Upper lobe of left lung (tissue), 4 donors: ENCODE measurements around the gene AOC2.

ENCODE experiments used
- CTCF ChIP-seq, 6 experiments: fragments of 450-650 bp in 4 of 6; fragments of 200-600 bp in 2 of 6; sonication (generic) in 2 of 6; IDR thresholded peaks; one replicate each; pipeline ENCODE4 v1.5.1; 2016 to 2019; ENCODE audit warnings: antibody characterized with exemption in 6 of 6
- EP300 ChIP-seq, 4 donors: sonication (generic); formaldehyde crosslinking; IDR thresholded peaks; one replicate each; pipeline ENCODE4 v1.5.1; 2017; ENCODE audit warnings: antibody characterized with exemption in 4 of 4, control low read depth in 2 of 4
- POLR2A ChIP-seq, 4 donors: fragments of 450-650 bp; IDR thresholded peaks; one replicate each; pipeline ENCODE4 v1.5.1; 2016 to 2017; ENCODE audit warnings: antibody characterized with exemption in 4 of 4, mild to moderate bottlenecking in 2 of 4
- POLR2AphosphoS5 ChIP-seq, 2 donors: sonication (generic); formaldehyde crosslinking; IDR thresholded peaks; one replicate each; pipeline ENCODE4 v1.5.1; 2017; ENCODE audit warnings: antibody characterized with exemption in 2 of 2

GRCh38 chr17:42818379-42818778 lies 26.0 kb upstream of the AOC2 start:
- TF ChIP-seq CTCF (IDR thresholded peaks at IDR 0.05): no peak
- TF ChIP-seq POLR2AphosphoS5 (IDR thresholded peaks at IDR 0.05): no peak
- no peak for TF ChIP-seq POLR2A (IDR thresholded peaks at IDR 0.05)
- no peak for TF ChIP-seq EP300 (IDR thresholded peaks at IDR 0.05)
